ENCODE results near the gene HMX1. TPM values are rescaled to one million over a fixed set of nuclear protein-coding genes. Genes with fewer than 3 reads are reported as not detected.

HMX1 gene
- total RNA-seq, 2 experiments from 2014 or later: not detected

GRCh38 chr4:8856835-8857621 lies 14.6 kb downstream of the HMX1 start:
- CTCF ChIA-PET: interaction anchor here (1.1 kb wide), 1 partner anchor 61 kb away, joined by 3 read pairs; no protein-coding TSS in a partner anchor
- H3K4me1 Mint-ChIP-seq: peaks cover 4% of the 10 kb centered on the region
- H3K36me3 Mint-ChIP-seq: no peaks in the 10 kb centered on the region
- ATAC-seq: no peak
- H3K27me3 Mint-ChIP-seq: peaks cover 64% of the 10 kb centered on the region
- no peaks in the 10 kb centered on the region for H3K9me3 Mint-ChIP-seq (ENCODE audit: low read depth)
- no peak overlapping the region for H3K27ac Mint-ChIP-seq
- H3K4me3 Mint-ChIP-seq: peak overlapping the region; percentile 26
- DNase-seq: no peak

DNA sequence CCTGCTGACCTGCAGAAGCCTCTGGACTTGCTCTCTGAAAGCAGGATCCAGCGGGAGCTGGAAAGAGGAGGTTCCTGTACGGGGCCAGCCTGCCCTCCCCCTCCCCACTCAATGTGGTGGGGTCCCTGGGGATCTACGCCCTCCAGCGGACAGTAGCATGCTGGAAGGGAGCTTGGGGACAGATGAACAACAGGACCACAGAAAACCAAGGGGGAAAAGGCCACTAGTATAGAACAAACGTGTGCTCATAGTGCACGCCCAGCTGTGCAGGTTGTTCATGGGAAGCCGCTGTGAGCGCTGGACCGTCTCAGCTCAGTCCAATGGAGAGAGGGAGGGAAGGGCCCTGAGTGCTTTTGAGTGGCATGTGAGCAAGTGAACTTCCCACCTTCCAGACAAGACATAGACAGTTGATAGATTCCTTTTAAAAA lies 15.8 kb downstream of the HMX1 start:
- no peak for ATAC-seq
- CTCF ChIA-PET: no interaction called here
- no peak overlapping the region for H3K27ac Mint-ChIP-seq

DNA sequence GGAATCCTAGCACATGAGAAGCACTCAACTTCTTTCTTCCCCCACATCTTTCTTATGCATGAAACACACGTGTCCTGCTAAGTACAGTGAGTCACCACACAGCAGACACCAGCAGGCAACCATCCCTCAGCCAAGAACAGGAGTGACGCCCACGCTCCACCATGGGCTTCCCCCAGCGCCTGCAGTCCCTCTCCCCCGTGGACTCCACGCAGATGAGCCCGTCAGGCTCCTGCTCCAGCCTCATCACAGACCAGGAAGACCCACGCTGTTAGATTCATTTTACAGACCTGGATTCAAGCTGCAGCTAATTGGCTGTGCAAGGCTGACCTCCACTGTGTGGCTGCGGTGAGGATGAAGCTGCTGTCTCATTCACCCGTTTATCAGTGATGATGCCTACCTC lies 16.7 kb downstream of the HMX1 start:
- no peak overlapping the region for H3K27ac Mint-ChIP-seq
- CTCF ChIA-PET: no interaction called here
- DNase-seq (no peak), ATAC-seq (no peak)
- H3K4me1 Mint-ChIP-seq: peaks cover 4% of the 10 kb centered on the region
- peaks cover 51% of the 10 kb centered on the region for H3K27me3 Mint-ChIP-seq
- H3K9me3 Mint-ChIP-seq (ENCODE audit: low read depth): no peaks in the 10 kb centered on the region
- H3K4me3 Mint-ChIP-seq: no peak overlapping the region
- no peaks in the 10 kb centered on the region for H3K36me3 Mint-ChIP-seq

More for the DNA sequence above, 15.8 kb downstream of the HMX1 start:
- no peak for DNase-seq
- no peaks in the 10 kb centered on the region for H3K9me3 Mint-ChIP-seq (ENCODE audit: low read depth)
- H3K27me3 Mint-ChIP-seq: peaks cover 56% of the 10 kb centered on the region
- peaks cover 4% of the 10 kb centered on the region for H3K4me1 Mint-ChIP-seq
- no peak overlapping the region for H3K4me3 Mint-ChIP-seq
- H3K36me3 Mint-ChIP-seq: no peaks in the 10 kb centered on the region

- Mint-ChIP-seq H3K4me1 (peaks cover 4% of the 10 kb centered on the region), H3K36me3 (no peaks in the 10 kb centered on the region), H3K9me3 (ENCODE audit: low read depth) (no peaks in the 10 kb centered on the region), H3K4me3 (no peak overlapping the region), H3K27ac (no peak overlapping the region), H3K27me3 (peaks cover 43% of the 10 kb centered on the region)
- CTCF ChIA-PET: no interaction called here
- ATAC-seq (no peak), DNase-seq (no peak)
Measured at GRCh38 chr4:8854016-8854415, 17.6 kb downstream of the HMX1 start.

- DNase-seq (no peak), ATAC-seq (no peak)
- H3K27ac Mint-ChIP-seq: no peak overlapping the region
- H3K9me3 Mint-ChIP-seq (ENCODE audit: low read depth): no peaks in the 10 kb centered on the region
- H3K27me3 Mint-ChIP-seq: peaks cover 40% of the 10 kb centered on the region
- CTCF ChIA-PET: no interaction called here
- peaks cover 4% of the 10 kb centered on the region for H3K4me1 Mint-ChIP-seq
- no peaks in the 10 kb centered on the region for H3K36me3 Mint-ChIP-seq
- no peak overlapping the region for H3K4me3 Mint-ChIP-seq
Measured at GRCh38 chr4:8853249-8853648, 18.4 kb downstream of the HMX1 start.

GRCh38 chr4:8852118-8852704 lies 19.4 kb downstream of the HMX1 start:
- H3K27me3 Mint-ChIP-seq: peaks cover 31% of the 10 kb centered on the region
- H3K4me1 Mint-ChIP-seq: peaks cover 4% of the 10 kb centered on the region
- H3K9me3 Mint-ChIP-seq (ENCODE audit: low read depth): no peaks in the 10 kb centered on the region
- H3K36me3 Mint-ChIP-seq: no peaks in the 10 kb centered on the region
- H3K4me3 Mint-ChIP-seq: no peak overlapping the region
- CTCF ChIA-PET: no interaction called here
- no peak for ATAC-seq
- no peak overlapping the region for H3K27ac Mint-ChIP-seq
- no peak for DNase-seq

DNA sequence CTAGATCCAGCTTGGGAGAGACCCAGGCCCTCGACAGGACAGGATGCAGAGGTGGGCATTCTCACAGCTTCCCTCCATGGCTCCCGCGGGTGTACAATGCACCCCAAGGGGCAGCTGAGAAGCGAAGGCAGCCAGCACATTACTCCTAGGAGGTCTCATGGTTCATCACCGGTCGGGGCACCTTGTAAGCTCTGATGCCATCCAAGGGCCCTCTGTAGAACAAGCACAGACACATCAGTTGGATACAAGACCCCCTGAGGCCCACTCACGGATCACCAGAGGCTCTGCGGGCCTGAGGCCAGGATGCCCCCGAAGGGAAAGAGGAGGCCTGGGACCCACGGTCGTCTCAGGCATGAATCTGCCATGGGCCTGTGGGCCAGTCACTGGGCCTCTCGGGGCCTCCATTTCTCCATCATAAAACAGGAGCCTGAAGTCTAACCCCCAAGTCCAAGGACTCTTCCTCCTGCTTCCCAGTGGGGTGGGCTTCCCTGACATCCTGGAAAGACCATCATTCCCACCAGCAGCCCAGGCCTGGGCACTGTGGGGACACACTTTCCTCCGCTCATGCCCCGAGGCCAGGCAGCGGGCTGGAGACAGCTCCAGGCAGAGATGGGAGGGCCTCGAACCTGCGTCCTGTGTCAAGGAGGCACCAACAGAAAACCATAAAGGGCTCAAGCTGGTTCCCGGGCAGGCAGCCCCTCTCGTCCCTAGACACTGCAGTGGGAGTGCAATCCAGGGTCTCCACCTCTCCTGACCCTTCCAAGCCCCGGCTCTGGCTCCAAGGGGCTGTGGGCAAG lies 20.1 kb downstream of the HMX1 start:
- CTCF ChIA-PET: no interaction called here
- Mint-ChIP-seq H3K27me3 (peaks cover 26% of the 10 kb centered on the region), H3K27ac (no peak overlapping the region), H3K4me3 (no peak overlapping the region), H3K9me3 (ENCODE audit: low read depth) (no peaks in the 10 kb centered on the region), H3K4me1 (peaks cover under 1% of the 10 kb centered on the region), H3K36me3 (no peaks in the 10 kb centered on the region)
- ATAC-seq (no peak), DNase-seq (no peak)

- no peak overlapping the region for H3K27ac Mint-ChIP-seq
- H3K4me1 Mint-ChIP-seq: no peaks in the 10 kb centered on the region
- no peaks in the 10 kb centered on the region for H3K9me3 Mint-ChIP-seq (ENCODE audit: low read depth)
- DNase-seq (no peak), ATAC-seq (no peak)
- H3K27me3 Mint-ChIP-seq: peaks cover 19% of the 10 kb centered on the region
- CTCF ChIA-PET: no interaction called here
- H3K4me3 Mint-ChIP-seq: no peak overlapping the region
- no peaks in the 10 kb centered on the region for H3K36me3 Mint-ChIP-seq
Measured at GRCh38 chr4:8850830-8851188, 20.8 kb downstream of the HMX1 start.

DNA sequence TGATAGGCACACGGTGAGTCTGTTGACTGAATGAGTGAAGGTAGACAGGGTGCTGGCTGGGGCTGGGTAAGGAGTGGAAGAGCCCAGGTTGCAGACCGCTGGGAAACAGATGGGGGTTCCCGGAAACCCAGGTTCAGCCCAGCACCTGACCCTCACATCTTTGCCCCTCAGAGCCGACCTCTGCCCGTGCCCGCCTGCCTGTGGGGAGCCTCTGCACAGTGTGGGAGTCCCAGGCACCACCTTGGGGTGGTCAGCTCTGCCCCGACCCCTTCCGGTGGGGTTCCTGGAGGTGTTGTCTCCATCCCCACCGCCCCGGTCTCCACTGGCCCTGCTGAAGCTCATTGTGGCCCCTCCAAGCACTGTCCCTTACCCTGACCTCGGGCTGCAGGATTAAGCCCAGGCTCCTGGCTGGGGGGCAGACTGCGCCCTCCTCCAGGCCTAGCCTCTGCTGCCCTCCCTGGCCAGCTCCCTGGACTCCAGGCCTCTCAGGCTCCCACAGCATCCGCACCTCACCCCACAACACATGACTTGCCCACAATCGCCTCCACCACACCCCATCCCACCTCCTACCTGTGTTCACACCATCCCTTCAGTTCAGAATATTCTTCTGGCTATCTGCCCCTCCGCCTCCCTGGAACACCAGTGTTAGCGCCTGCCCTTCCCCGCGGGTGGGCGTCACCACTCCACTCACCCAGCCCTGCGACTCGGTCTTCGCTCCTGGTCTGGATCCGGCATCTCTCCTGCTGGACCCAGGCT lies 21.4 kb downstream of the HMX1 start:
- Mint-ChIP-seq H3K4me1 (no peaks in the 10 kb centered on the region), H3K9me3 (ENCODE audit: low read depth) (no peaks in the 10 kb centered on the region), H3K36me3 (no peaks in the 10 kb centered on the region), H3K4me3 (no peak overlapping the region), H3K27me3 (peaks cover 13% of the 10 kb centered on the region), H3K27ac (no peak overlapping the region)
- DNase-seq: no peak
- CTCF ChIA-PET: no interaction called here
- no peak for ATAC-seq

GRCh38 chr4:8849266-8850073 lies 22.2 kb downstream of the HMX1 start:
- Mint-ChIP-seq H3K27ac (no peak overlapping the region), H3K4me1 (no peaks in the 10 kb centered on the region), H3K4me3 (no peak overlapping the region), H3K9me3 (ENCODE audit: low read depth) (no peaks in the 10 kb centered on the region), H3K27me3 (peaks cover 6% of the 10 kb centered on the region), H3K36me3 (no peaks in the 10 kb centered on the region)
- no peak for DNase-seq
- ATAC-seq: no peak
- CTCF ChIA-PET: no interaction called here

- Mint-ChIP-seq H3K36me3 (no peaks in the 10 kb centered on the region), H3K27ac (no peak overlapping the region), H3K27me3 (peaks cover 3% of the 10 kb centered on the region), H3K4me3 (no peak overlapping the region), H3K4me1 (no peaks in the 10 kb centered on the region), H3K9me3 (ENCODE audit: low read depth) (no peaks in the 10 kb centered on the region)
- ATAC-seq: no peak
- DNase-seq: no peak
- CTCF ChIA-PET: no interaction called here
Measured at GRCh38 chr4:8848507-8849265, 23.0 kb downstream of the HMX1 start.

- no peak for DNase-seq
- no peaks in the 10 kb centered on the region for H3K27me3 Mint-ChIP-seq
- H3K27ac Mint-ChIP-seq: no peak overlapping the region
- H3K4me1 Mint-ChIP-seq: no peaks in the 10 kb centered on the region
- no peaks in the 10 kb centered on the region for H3K9me3 Mint-ChIP-seq (ENCODE audit: low read depth)
- no peak overlapping the region for H3K4me3 Mint-ChIP-seq
- no peaks in the 10 kb centered on the region for H3K36me3 Mint-ChIP-seq
- CTCF ChIA-PET: no interaction called here
- ATAC-seq: no peak
Measured at GRCh38 chr4:8847764-8848163, 23.9 kb downstream of the HMX1 start.
